Kidney (tissue), 14 donors: ENCODE results near the gene NCKAP5. TPM values are rescaled to one million over a fixed set of nuclear protein-coding genes. Genes with fewer than 3 reads are reported as not detected.

ENCODE experiments used
- DNase-seq, 5 donors: peaks; one replicate each; pipeline ENCODE4 v3.0.0-alpha.2; 2013 to 2020
- FAIRE-seq: peaks from 2 replicates; lab custom pipeline; 2012; peaks lifted over from hg19 to GRCh38; lab: Jason Lieb, UNC
- H3K27ac ChIP-seq, 2 donors: one replicate each; pipeline ENCODE4 v1.7.0; 2013; ENCODE audit warnings: low read depth in 2 of 2, low read length in 2 of 2, inconsistent platforms in 1 of 2
- H3K27me3 ChIP-seq: one replicate; pipeline ENCODE4 v1.7.1; 2013; ENCODE audit warnings: low read length, inconsistent platforms; ENCODE audit not compliant: control insufficient read depth, insufficient read depth
- H3K36me3 ChIP-seq, 3 donors: one replicate each; pipeline versions ENCODE4 v1.7.0 to v1.7.1; 2013; ENCODE audit warnings: low read length in 3 of 3, control low read depth in 1 of 3, inconsistent platforms in 1 of 3; ENCODE audit not compliant: insufficient read depth in 3 of 3, control insufficient read depth in 2 of 3
- H3K4me1 ChIP-seq, 3 donors: one replicate each; pipeline versions ENCODE4 v1.7.0 to v1.7.1; 2013; ENCODE audit warnings: low read length in 3 of 3, inconsistent platforms in 1 of 3, low read depth in 1 of 3; ENCODE audit not compliant: control insufficient read depth in 2 of 3, insufficient read depth in 2 of 3
- H3K4me3 ChIP-seq, 3 donors: one replicate each; pipeline versions ENCODE4 v1.7.0 to v1.8.1; 2013; ENCODE audit warnings: low read length in 3 of 3, control low read depth in 1 of 3, inconsistent platforms in 1 of 3
- H3K9ac ChIP-seq, 3 donors: one replicate each; pipeline versions ENCODE4 v1.7.0 to v1.7.1; 2013; ENCODE audit warnings: low read length in 3 of 3, control low read depth in 1 of 3, inconsistent platforms in 1 of 3
- H3K9me3 ChIP-seq, 3 donors: one replicate each; pipeline versions ENCODE4 v1.7.0 to v1.7.1; 2013; ENCODE audit warnings: low read length in 3 of 3, control low read depth in 1 of 3, inconsistent platforms in 1 of 3; ENCODE audit not compliant: control insufficient read depth in 2 of 3, insufficient read depth in 1 of 3
- intact Hi-C: fragments of 100-400 bp; cut with DNase I; formaldehyde crosslinking; loops from one replicate; pipeline ENCODE4 v1.11.1; 2022
- polyA plus RNA-seq: library from polyadenylated mRNA; stranded (reverse); fragments of 350-450 nt; fragmentation: Illumina TruSeq; extraction: RNeasy Lipid Tissue Mini Kit (QIAGEN cat#74804); gene quantifications from one replicate; pipeline ENCODE4 v1.2.3, GENCODE V29; 2014; ENCODE audit warnings: low read depth, low replicate concordance; ENCODE audit not compliant: insufficient read depth
- total RNA-seq: library from RNA; stranded (reverse); fragmentation: NEBNext Ultra II Directional; extraction: Animal tissue kit (Norgen Biotek cat#: 25700); gene quantifications from one replicate; pipeline ENCODE4 v1.2.1, GENCODE V29; 2021
- TF ChIP-seq, protein P1 (sequence below): IDR thresholded peaks from 3 replicates; pipeline ENCODE4 v1.5.1; 2012; ENCODE audit warnings: mild to moderate bottlenecking, moderate library complexity, borderline replicate concordance; ENCODE audit not compliant: insufficient read depth; ENCODE audit errors: extremely low read depth
- donor health status: control.
- donor health status: control.
- donor health status: control.
- donor health status: control.
- donor health status: control.
- donor health status: DM: yes; HTN: yes; CAD: no.
- donor health status: Normal renal cell carcinoma (clear cell type).

Gene NCKAP5
- total and polyA plus RNA-seq, 2 donors from 2014 or later: 1.8 to 2.9 TPM

- no peak overlapping the region for H3K4me3 ChIP-seq
- TF ChIP-seq, protein P1, sequence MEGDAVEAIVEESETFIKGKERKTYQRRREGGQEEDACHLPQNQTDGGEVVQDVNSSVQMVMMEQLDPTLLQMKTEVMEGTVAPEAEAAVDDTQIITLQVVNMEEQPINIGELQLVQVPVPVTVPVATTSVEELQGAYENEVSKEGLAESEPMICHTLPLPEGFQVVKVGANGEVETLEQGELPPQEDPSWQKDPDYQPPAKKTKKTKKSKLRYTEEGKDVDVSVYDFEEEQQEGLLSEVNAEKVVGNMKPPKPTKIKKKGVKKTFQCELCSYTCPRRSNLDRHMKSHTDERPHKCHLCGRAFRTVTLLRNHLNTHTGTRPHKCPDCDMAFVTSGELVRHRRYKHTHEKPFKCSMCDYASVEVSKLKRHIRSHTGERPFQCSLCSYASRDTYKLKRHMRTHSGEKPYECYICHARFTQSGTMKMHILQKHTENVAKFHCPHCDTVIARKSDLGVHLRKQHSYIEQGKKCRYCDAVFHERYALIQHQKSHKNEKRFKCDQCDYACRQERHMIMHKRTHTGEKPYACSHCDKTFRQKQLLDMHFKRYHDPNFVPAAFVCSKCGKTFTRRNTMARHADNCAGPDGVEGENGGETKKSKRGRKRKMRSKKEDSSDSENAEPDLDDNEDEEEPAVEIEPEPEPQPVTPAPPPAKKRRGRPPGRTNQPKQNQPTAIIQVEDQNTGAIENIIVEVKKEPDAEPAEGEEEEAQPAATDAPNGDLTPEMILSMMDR: no peak
- no peaks in the 10 kb centered on the region for H3K36me3 ChIP-seq
- FAIRE-seq (no peak), DNase-seq (no peak)
- H3K27ac ChIP-seq: no peak overlapping the region
- H3K9ac ChIP-seq: no peak overlapping the region
- intact Hi-C loops: no loop called here
- H3K9me3 ChIP-seq: no peaks in the 10 kb centered on the region
- no peaks in the 10 kb centered on the region for H3K27me3 ChIP-seq
- peaks cover 0 to 12% (median 7%) of the 10 kb centered on the region in 3 donors for H3K4me1 ChIP-seq
Observed at GRCh38 chr2:133418021-133418420, 150.2 kb downstream of the NCKAP5 start.

DNA sequence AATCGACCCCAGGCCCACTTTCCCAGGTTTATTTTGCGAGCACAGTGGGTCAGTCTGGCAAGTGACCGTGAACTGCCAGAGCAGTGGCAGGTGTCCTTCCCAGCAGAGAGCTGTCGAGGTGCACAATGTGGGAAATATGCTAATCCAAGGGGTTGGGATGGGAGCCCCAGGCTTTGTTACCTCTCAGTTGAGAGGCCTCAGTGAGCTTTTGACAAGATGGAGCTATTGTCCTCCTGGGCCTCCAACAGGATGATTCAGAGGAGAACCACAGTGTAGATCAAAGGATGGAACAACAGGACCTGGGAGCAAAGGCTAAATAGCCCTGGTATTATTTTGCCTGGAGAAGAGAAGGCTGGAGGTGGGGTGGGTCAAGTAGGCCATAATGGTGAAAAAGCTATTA is 150.8 kb downstream of the NCKAP5 start:
- H3K27ac ChIP-seq: no peak overlapping the region
- FAIRE-seq: no peak
- peaks cover 0 to 12% (median 7%) of the 10 kb centered on the region in 3 donors for H3K4me1 ChIP-seq

GRCh38 chr2:133416736-133417135 is 151.5 kb downstream of the NCKAP5 start:
- no peaks in the 10 kb centered on the region for H3K27me3 ChIP-seq
- H3K4me1 ChIP-seq: peaks cover 0 to 8% (median 4%) of the 10 kb centered on the region in 3 donors
- intact Hi-C loops: no loop called here
- DNase-seq: no peak
- H3K36me3 ChIP-seq: no peaks in the 10 kb centered on the region
- H3K9me3 ChIP-seq: no peaks in the 10 kb centered on the region
- no peak overlapping the region for H3K27ac ChIP-seq
- no peak overlapping the region for H3K4me3 ChIP-seq
- H3K9ac ChIP-seq: no peak overlapping the region
- TF ChIP-seq, protein P1: no peak
- FAIRE-seq: no peak

More for the DNA sequence above, 150.8 kb downstream of the NCKAP5 start:
- Histone ChIP-seq H3K4me3 (no peak overlapping the region), H3K27me3 (no peaks in the 10 kb centered on the region), H3K9me3 (no peaks in the 10 kb centered on the region), H3K36me3 (no peaks in the 10 kb centered on the region), H3K9ac (no peak overlapping the region)
- no peak for DNase-seq
- TF ChIP-seq, protein P1: no peak
- intact Hi-C loops: no loop called here

DNA sequence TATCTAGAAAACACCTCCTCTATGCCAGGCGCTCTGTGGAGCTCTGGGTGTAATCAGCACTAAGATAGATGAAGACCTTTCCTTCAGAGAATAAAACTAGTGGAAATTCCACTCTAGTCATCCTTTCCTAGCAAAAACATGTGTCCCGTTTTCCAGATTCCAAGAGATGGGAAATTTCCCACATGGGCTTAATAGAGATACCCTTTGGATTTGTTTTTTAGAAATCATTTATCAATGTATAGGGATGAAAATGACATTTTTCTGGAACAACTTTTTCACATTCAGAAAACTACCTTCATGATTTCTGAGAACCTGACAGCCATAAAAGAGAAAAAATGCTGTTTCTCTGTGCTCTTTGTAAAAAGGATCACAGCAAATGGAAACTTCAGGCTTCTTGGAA is 152.1 kb downstream of the NCKAP5 start:
- Histone ChIP-seq H3K27ac (no peak overlapping the region), H3K27me3 (no peaks in the 10 kb centered on the region), H3K9me3 (no peaks in the 10 kb centered on the region), H3K9ac (no peak overlapping the region), H3K4me3 (no peak overlapping the region), H3K36me3 (no peaks in the 10 kb centered on the region), H3K4me1 (peaks cover 0 to 2% (median 0%) of the 10 kb centered on the region in 3 donors)
- intact Hi-C loops: no loop called here
- TF ChIP-seq, protein P1: no peak
- FAIRE-seq: no peak
- no peak for DNase-seq
